HUDEP-2 (cell line): Measurements from ENCODE around the gene GDI2.
"Not testable (repeated sequence)": the region's sequence is repeated elsewhere in the genome, so short reads cannot be mapped to it uniquely, and the experiment has no call there.

Experiments
- DNase-seq, 76 experiments: peaks; one replicate each; lab custom pipeline; 2025; ENCODE audit not compliant: unreplicated experiment in 76 of 76; lab: John Stamatoyannopoulos, UW

GDI2 gene

GRCh38 chr10:5789626-5790025 lies 23.6 kb downstream of the GDI2 start:
- DNase-seq: no peak

- no peak for DNase-seq
Measured at GRCh38 chr10:5788969-5789368, 24.3 kb downstream of the GDI2 start.

GRCh38 chr10:5783300-5783699 lies 29.9 kb downstream of the GDI2 start:
- DNase-seq: no peak

DNA sequence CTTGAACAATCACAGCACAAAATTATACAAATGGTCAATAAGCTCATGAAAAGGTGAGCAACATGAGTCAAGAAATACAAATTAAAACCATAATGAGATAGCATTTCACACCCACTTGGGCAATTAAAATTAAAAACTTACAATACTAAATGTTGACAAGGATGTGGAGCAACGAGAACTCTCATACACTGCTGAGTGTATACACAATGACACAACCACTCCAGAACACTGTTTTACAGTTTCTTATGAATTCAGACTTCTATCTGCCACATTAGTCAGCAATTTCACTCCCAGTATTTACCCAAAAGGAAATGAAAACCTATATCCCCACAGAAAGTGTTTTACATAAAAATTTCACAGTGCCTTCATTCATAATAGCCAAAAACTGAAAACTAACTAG lies 31.1 kb downstream of the GDI2 start:
- DNase-seq: no peak

GRCh38 chr10:5779730-5780129 lies 33.5 kb downstream of the GDI2 start:
- peak in 12 of 76 experiments; percentile 3 to 28 (median 7) for DNase-seq

- not testable (repeated sequence) for DNase-seq
Measured at GRCh38 chr10:5777758-5778157, 35.5 kb downstream of the GDI2 start.

- DNase-seq: no peak
Measured at GRCh38 chr10:5776881-5777197, 36.4 kb downstream of the GDI2 start.

DNA sequence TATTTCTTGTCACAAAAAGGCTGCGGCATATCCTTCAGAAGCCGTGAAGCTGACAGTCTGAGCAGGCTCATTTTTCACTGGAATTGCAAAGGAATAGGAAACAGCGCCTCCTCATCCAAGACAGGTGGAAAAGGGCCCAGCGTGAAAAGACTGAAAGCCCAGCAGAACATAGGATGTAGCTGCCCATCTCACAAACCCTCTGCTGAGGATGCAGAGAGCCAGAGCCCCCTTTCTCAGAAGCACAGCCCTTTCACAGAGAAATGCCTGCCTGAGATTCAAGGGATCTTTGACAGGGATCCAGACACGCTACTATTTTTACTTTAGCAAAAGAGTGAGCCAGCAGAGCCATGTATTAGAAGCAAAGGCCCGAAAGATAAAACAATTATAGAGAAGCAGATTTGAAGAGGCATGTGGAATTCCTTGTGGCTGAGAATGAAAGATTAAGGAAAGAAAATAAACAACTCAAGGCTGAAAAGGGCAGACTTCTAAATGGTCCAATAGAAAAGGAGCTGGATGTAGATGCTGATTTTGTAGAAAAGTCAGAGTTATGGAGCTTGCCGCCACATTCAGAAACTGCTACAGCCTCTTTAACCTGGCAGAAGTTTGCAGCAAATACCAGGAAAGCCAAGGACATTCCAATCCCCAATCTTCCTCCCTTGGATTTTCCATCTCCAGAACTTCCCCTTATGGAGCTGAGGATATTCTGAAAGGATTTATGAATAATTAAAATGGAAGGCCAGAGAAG lies 36.9 kb downstream of the GDI2 start:
- DNase-seq: no peak

- DNase-seq: no peak
Measured at GRCh38 chr10:5775685-5776084, 37.5 kb downstream of the GDI2 start.

GRCh38 chr10:5774987-5775620 lies 38.1 kb downstream of the GDI2 start:
- DNase-seq: no peak

DNA sequence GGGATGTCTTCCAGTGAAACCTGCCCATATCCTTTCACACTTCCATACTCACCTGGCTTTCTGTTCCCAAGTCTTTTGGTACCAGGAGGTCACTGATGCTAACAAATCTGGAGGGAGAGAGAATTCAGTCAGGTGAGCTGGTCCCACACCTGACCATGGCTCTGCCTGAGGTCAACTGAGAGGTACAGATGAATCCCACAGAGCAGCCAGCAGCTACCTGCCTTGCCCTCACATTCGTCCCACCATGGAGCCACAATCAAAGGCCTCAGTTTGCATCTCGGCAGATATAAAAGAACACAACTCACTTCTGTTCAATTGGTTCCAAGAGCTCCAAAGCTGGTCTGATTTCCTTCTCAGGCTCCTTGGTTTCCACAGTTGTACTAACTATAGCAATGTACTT lies 47.0 kb downstream of the GDI2 start:
- no peak for DNase-seq

DNA sequence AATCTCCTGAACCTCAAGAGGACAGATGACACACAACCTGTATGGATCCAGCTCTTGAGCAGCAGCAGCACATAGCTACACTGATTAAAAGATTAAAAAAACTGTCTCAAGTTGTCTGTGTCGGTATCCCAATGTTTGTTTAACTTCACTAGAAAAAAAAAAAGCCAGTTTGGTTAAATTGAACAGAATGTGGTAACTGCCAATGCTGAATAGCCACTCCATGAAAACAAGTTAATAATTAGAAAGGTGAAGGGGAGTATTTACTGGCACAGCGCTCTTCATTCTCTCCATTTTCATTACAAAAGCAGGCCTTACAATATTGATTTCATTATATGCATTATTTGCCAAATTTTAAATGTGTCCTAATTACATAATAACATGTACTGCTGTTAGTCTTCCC lies 47.6 kb downstream of the GDI2 start:
- DNase-seq: no peak

DNA sequence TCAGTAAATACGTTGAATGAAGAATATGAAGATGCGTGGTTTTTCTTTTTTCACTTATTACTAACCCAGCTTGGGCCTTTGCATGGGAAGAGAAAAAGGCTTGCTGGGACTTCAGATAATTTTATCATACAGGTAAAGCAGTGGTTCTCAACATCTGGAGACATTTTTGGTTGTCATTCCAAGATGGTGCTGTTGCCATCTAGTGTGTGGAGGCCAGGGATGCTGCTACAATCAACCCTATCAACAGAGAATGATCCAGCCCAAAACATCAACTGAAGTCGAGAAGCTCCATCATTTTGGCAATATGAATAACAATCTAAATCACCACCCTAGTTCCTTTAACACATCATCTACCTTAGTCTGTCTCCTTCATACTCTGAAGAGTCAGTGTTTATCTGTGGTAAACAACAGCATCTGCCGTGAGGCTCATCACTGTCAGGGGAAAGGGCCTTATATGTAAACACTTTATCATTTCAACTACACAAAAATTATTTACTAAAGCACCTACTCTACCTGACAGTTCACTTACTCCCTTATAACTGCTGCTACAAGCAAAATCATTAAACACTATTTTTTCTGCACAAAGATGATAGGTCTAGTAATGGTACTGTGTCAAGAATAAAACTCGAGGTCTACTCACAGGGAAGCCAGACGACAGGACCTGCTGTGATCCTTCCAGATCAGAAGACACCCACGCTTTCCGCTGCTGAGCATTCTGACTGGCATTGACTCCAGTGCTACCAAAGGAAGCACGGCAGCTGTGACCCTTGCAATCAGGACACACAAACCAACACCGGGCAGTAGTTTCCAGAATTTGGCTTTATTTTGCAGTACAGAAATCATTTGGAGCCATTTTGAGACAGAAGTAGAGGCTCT lies 48.6 kb downstream of the GDI2 start:
- DNase-seq: no peak

DNA sequence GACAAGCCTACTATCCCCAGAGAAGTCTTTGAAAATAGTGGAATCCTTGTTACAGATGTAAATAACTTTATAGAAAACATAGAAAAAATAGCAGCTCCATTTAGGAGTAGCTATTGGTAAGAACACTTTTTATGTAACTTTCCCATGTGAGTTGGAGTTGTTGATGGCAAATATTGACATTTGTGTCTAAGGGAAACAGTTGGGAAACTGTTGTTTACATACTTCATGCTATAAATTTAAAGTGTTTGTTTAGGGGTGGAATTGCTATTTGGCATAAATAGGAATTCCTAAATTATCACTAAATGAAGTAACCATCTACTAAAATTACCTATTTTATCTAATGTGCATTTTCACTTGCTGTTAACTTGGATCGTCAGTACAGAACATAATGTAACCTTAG lies 50.7 kb downstream of the GDI2 start:
- no peak for DNase-seq

- no peak for DNase-seq
Measured at GRCh38 chr10:5761220-5761619, 52.0 kb downstream of the GDI2 start.

DNA sequence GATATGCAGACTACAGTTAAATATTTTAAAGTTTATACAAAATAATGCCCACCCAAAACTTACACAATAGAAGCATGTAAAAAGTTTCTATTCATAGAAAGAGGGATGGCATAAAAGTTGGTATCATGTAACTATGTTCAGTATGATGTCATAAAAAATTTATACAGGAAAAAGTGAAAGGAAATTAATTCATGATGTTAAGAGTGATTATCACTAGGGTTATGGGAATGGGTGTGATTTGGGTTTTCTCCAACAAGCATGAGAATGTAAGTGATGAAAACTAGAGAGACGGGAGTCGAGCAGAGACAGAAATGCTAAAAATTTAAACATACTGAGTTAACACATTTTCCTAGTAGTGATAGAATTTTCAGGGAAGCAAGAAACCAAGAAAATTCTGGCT lies 52.7 kb downstream of the GDI2 start:
- DNase-seq: no peak

DNA sequence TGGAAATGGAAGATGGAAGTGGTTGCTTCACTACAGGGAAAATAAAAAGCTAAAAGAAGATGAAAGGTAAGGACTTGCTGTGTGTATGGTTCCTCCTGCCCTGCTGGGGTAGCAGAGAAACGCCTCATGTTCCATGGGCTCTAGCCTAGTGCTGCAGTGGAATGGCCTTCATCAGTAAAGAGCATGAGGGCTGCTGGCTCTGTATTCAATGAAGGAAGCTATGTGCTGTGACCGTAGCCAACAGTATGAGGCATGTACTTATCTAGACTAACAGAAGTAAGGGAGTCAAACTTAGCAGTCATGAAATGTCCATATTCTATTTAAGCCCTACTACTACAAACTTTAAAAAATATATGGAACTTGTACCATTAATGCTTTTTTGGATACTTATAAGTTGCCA lies 54.3 kb downstream of the GDI2 start:
- no peak for DNase-seq

GRCh38 chr10:5757766-5758517 lies 55.3 kb downstream of the GDI2 start:
- DNase-seq: no peak

- no peak for DNase-seq
Measured at GRCh38 chr10:5752301-5752871, 60.8 kb downstream of the GDI2 start.

- DNase-seq: no peak
Measured at GRCh38 chr10:5751601-5752253, 61.5 kb downstream of the GDI2 start.
